WERI-Rb-1 (cell line): ENCODE measurements around the gene UBE2QL1.

ENCODE experiments used
- DNase-seq: peaks from one replicate; pipeline ENCODE4 v3.0.0-alpha.2; 2020
- H3K27ac ChIP-seq: fragments of 250-450 bp; sonication (Bioruptor Pico); 2 replicates; pipeline ENCODE4 v1.5.1; 2020; ENCODE audit warnings: mild to moderate bottlenecking, moderate library complexity
- H3K27me3 ChIP-seq: fragments of 250-450 bp; sonication (Bioruptor Pico); 2 replicates; pipeline ENCODE4 v1.5.1; 2021; ENCODE audit warnings: mild to moderate bottlenecking, low read depth, moderate library complexity; ENCODE audit not compliant: insufficient read depth, severe bottlenecking
- H3K36me3 ChIP-seq: fragments of 250-450 bp; sonication (Bioruptor Pico); 2 replicates; pipeline ENCODE4 v1.5.1; 2020; ENCODE audit warnings: mild to moderate bottlenecking, moderate library complexity
- H3K4me3 ChIP-seq: 2 replicates; pipeline ENCODE4 v1.5.1; 2011; ENCODE audit warnings: low read depth, mild to moderate bottlenecking, control low read depth, low read length
- H3K9me3 ChIP-seq: fragments of 250-450 bp; sonication (Bioruptor Pico); 2 replicates; pipeline ENCODE4 v1.5.1; 2021; ENCODE audit warnings: mild to moderate bottlenecking, moderate library complexity; ENCODE audit not compliant: severe bottlenecking
- TF ChIP-seq, protein P1 (sequence below): IDR thresholded peaks from 2 replicates; pipeline ENCODE4 v1.5.1; 2011; ENCODE audit warnings: low read depth, mild to moderate bottlenecking, control low read depth, inconsistent platforms, low read length

Gene UBE2QL1

DNA sequence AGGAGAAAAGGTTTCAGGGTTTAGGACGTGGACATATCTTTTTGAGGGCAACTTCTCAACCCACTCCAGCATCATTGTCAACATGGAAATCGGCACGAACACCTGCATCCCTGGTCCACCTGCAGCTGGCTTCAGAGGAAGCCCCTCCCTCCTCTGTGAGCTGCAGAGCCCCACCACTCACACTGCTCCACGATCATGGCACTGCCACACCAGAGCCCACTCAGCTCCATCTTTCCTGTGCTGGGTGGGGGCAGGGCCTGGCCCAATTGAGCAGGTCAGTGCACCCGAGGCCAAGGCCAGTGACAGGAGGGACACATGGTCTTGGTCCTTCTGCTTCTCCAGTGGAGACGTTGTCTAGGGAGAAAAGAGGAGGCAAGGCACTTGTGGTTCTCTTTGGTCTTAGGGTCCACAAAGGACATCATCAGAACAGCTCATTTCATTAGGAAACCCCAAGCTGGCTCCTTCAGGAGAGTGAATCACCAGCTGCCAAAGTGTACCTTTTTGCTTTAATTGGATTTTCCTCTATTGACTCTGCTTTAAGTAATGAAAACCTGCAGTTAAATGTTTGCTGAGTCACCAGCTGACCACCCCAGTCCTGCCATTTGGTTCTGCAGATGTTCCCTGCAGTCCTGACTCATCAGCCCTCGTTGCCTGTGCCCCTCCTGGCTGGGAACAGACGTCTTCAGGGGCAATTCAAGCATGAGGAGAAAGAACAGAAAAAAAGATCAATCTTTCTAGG is 56.2 kb downstream of the UBE2QL1 start:
- DNase-seq, result no peak
- H3K27ac ChIP-seq, result no peak overlapping the region
- H3K4me3 ChIP-seq, result no peak overlapping the region
- TF ChIP-seq, protein P1, sequence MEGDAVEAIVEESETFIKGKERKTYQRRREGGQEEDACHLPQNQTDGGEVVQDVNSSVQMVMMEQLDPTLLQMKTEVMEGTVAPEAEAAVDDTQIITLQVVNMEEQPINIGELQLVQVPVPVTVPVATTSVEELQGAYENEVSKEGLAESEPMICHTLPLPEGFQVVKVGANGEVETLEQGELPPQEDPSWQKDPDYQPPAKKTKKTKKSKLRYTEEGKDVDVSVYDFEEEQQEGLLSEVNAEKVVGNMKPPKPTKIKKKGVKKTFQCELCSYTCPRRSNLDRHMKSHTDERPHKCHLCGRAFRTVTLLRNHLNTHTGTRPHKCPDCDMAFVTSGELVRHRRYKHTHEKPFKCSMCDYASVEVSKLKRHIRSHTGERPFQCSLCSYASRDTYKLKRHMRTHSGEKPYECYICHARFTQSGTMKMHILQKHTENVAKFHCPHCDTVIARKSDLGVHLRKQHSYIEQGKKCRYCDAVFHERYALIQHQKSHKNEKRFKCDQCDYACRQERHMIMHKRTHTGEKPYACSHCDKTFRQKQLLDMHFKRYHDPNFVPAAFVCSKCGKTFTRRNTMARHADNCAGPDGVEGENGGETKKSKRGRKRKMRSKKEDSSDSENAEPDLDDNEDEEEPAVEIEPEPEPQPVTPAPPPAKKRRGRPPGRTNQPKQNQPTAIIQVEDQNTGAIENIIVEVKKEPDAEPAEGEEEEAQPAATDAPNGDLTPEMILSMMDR, result no peak
- H3K9me3 ChIP-seq, result peaks cover 7% of the 10 kb centered on the region
- H3K27me3 ChIP-seq, result no peaks in the 10 kb centered on the region
- no peaks in the 10 kb centered on the region for H3K36me3 ChIP-seq

DNA sequence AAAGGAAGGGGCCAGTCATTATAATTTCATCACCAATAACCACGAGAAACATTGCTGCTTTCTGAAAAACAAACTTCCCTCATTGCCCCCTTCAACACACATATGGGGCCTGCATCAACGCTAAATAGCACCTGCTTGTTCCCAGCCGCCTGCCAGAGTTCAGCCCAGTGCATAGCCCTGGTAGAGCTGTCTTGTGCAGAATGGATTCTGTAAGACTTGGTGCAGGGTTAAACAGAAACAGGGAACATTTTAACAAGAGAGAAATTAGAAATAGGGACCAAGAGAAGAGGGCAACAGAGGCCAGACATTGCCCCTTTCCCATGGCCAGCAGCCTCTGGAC is 56.7 kb downstream of the UBE2QL1 start:
- Histone ChIP-seq H3K9me3 (peaks cover 7% of the 10 kb centered on the region), H3K4me3 (no peak overlapping the region), H3K27me3 (no peaks in the 10 kb centered on the region), H3K36me3 (no peaks in the 10 kb centered on the region), H3K27ac (no peak overlapping the region)
- DNase-seq, result no peak
- TF ChIP-seq, protein P1, result no peak

DNA sequence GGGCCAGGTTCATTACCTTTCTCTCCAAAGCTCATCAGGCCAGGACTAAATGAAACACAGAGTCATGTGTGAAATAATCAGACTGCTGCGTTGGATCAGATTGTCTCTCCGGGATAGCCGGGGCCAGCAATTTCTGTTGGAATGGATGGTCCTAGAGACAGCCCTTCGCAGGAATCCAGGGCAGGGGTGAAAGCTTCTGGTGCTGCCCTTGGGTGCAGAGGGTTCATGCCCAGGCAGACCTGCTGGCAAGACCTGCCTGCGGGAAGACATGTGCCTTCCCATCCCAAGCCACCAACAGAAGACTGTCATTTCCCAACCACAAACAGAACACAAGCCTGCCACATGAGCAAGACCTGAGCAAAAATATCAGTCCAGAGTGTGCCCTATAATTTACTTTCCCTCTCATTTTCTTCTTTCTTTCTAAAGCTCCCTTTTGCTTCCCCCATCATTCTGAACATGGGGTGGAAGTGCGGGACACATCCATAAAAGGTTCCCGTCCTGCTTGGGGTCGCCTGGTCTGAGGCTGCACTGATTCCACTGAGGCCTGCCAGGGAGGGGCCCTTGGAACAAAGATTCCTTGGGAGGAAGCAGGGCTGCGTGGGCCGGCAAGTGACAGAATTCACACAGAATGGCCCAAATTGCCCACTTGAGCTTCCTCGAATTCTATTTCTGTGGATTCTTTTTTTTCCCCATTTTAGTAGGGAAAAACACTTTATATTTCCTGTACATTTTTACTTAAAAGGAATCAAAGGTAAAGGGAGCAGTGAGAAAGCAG is 57.3 kb downstream of the UBE2QL1 start:
- no peaks in the 10 kb centered on the region for H3K27me3 ChIP-seq
- TF ChIP-seq, protein P1, result no peak
- H3K4me3 ChIP-seq, result no peak overlapping the region
- H3K27ac ChIP-seq, result no peak overlapping the region
- DNase-seq, result no peak
- no peaks in the 10 kb centered on the region for H3K36me3 ChIP-seq
- H3K9me3 ChIP-seq, result peaks cover 7% of the 10 kb centered on the region

DNA sequence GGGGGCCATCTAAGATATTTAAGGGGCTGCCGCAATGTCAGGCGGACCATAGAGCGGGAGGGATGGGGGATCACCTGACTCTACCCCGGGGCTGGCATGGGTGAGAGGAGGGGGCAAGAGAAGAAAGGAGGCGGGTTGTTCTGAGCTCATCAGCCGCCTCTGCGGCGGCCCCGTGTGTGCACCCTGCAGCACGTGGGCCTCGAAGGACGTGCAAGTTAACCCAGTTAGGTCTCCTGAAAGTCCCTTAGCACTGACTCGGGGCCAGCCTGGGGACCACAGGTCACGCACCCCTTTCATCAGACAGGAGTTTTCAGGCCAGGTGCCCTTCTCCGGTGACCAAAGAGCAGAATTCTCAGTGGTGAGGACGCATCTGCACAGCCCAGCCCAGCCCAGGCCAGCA is 58.0 kb downstream of the UBE2QL1 start:
- H3K4me3 ChIP-seq, result no peak overlapping the region
- H3K9me3 ChIP-seq, result peaks cover 7% of the 10 kb centered on the region
- TF ChIP-seq, protein P1, result no peak
- no peak overlapping the region for H3K27ac ChIP-seq
- H3K27me3 ChIP-seq, result no peaks in the 10 kb centered on the region
- H3K36me3 ChIP-seq, result no peaks in the 10 kb centered on the region
- DNase-seq, result no peak

DNA sequence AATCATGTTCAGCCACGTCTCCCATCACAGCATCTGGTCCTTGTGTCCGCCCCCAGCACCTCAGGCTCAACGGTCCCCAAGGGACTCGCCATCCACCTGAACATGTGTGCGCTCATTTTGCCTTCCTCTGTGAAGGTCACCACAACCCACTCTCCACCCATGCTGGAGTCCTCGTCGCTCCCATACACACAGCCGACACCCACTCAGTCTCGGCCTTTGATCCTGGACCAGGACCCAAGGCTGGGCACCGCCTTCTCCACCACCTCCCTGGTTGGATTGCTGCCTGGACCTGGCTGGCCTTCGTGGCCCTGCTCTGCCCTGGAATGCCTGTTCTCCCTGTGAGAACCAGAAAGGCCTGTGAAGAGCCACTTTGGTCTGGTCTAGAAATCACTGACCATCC is 60.3 kb downstream of the UBE2QL1 start:
- TF ChIP-seq, protein P1, result no peak
- Histone ChIP-seq H3K4me3 (no peak overlapping the region), H3K9me3 (no peaks in the 10 kb centered on the region)

More for the DNA sequence above, 60.3 kb downstream of the UBE2QL1 start:
- DNase-seq, result no peak
- Histone ChIP-seq H3K27ac (no peak overlapping the region), H3K27me3 (no peaks in the 10 kb centered on the region), H3K36me3 (no peaks in the 10 kb centered on the region)
